Uterus (tissue), 2 donors: ENCODE data around the gene ATG2A.

Source experiments
- CTCF ChIP-seq, 4 experiments: fragments of 200-600 bp in 2 of 4; fragments of 450-650 bp in 2 of 4; sonication (generic) in 2 of 4; IDR thresholded peaks; one replicate each; pipeline ENCODE4 v1.5.1; 2016 to 2019; ENCODE audit warnings: antibody characterized with exemption in 4 of 4, mild to moderate bottlenecking in 2 of 4, moderate library complexity in 1 of 4
- POLR2A ChIP-seq, 2 donors: fragments of 450-650 bp; IDR thresholded peaks; one replicate each; pipeline ENCODE4 v1.6.1; 2016; ENCODE audit warnings: antibody characterized with exemption in 2 of 2, mild to moderate bottlenecking in 1 of 2, moderate library complexity in 1 of 2

GRCh38 chr11:64914123-64914522 is 2.9 kb downstream of the ATG2A start:
- no peak for TF ChIP-seq CTCF (IDR thresholded peaks at IDR 0.05)
- no peak for TF ChIP-seq POLR2A (IDR thresholded peaks at IDR 0.05)
